Left ventricle myocardium inferior (tissue), 1 donor: ENCODE measurements around the gene NKAIN1. TPM values are rescaled to one million over a fixed set of nuclear protein-coding genes. Genes with fewer than 3 reads are reported as not detected.

Experiments used
- DNase-seq: peaks from one replicate; pipeline ENCODE4 v3.0.0-alpha.2; 2020
- H3K27ac ChIP-seq: fragments of 200-600 bp; replicated peaks from 2 replicates; pipeline ENCODE4 v1.8.0; 2021
- H3K27me3 ChIP-seq: fragments of 200-600 bp; 2 replicates; pipeline ENCODE4 v1.8.0; 2021; ENCODE audit warnings: low read depth
- H3K36me3 ChIP-seq: fragments of 200-600 bp; 2 replicates; pipeline ENCODE4 v1.8.0; 2021
- H3K4me1 ChIP-seq: fragments of 200-600 bp; 2 replicates; pipeline ENCODE4 v1.8.0; 2021
- H3K4me3 ChIP-seq: fragments of 200-600 bp; 2 replicates; pipeline ENCODE4 v1.8.0; 2021; ENCODE audit warnings: mild to moderate bottlenecking, moderate library complexity
- H3K9me3 ChIP-seq: fragments of 200-600 bp; replicated peaks from 2 replicates; pipeline ENCODE4 v1.8.0; 2021
- intact Hi-C: fragments of 100-400 bp; cut with micrococcal nuclease; formaldehyde crosslinking; loops from one replicate; pipeline ENCODE4 v1.11.0; 2022
- total RNA-seq: library from RNA; stranded (reverse); fragmentation: NEBNext Ultra II Directional; extraction: Animal tissue kit (Norgen Biotek cat#: 25700); gene quantifications from one replicate; pipeline ENCODE4 v1.2.1, GENCODE V29; 2021
- TF ChIP-seq, protein P1 (sequence below): fragments of 200-600 bp; IDR thresholded peaks from 2 replicates; pipeline ENCODE4 v1.8.0; 2021; ENCODE audit warnings: antibody characterized with exemption, mild to moderate bottlenecking, borderline replicate concordance
- donor health status: DM: no; HTN: yes; CAD: no; lungs with severe emphysema.

Gene NKAIN1
- total RNA-seq, 1 donor from 2014 or later = 0.19 TPM

DNA sequence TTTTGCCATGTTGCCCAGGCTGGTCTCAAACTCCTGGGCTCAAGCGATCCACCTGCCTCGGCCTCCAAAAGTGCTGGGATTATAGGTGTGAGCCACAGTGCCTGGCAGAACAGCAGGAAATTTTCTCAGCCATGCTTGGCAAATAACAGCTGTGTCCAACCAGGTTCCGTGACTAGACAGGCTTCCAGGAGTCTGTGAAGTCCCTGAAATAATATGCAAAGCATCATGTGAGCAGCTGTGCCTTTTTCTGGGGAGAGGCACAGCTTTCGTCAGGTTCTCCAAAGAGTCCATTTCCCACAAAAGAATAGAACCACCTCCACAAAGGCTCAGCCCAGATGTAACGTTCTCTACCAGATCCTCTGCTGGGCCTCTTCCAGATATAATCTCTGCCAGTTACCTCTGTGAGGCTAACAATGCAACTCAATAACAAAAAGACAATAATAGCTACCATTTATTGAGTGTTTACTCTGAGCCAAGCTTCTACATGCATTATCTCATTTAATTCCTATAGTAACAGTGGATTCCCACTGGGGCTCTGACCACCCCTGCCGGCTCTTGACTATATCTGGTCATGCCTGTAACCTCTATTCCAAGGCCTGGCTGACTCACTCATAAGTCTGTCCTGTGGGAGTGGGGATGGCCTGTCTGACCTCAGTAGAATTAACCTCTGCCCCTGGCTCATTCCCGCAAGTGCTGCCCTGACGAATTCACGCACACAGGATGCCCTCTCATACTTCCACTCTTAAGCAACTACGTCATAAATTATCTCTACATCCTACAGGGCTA, 4.0 kb upstream of the NKAIN1 start:
- intact Hi-C loops = no loop called here

DNA sequence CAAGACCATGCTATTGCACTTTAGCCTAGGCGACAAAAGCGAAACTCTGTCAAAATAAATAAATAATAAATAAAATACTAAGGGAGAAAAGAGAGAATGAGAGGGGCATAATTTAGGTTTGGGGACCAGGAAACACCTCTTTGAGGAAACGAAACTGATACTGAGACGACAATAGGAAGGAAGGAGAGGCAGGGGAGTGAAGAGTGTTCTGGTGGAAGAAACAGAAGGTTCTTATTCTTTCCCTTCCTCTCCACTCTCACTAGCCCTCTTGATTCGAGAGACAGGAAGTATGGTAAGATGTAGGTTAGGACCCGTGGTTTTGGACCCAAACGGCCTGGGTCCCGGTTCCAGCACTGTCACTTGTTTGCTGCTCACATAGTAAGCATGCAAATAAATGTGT, 1.6 kb upstream of the NKAIN1 start:
- H3K9me3 ChIP-seq = no peaks in the 10 kb centered on the region
- TF ChIP-seq, protein P1, sequence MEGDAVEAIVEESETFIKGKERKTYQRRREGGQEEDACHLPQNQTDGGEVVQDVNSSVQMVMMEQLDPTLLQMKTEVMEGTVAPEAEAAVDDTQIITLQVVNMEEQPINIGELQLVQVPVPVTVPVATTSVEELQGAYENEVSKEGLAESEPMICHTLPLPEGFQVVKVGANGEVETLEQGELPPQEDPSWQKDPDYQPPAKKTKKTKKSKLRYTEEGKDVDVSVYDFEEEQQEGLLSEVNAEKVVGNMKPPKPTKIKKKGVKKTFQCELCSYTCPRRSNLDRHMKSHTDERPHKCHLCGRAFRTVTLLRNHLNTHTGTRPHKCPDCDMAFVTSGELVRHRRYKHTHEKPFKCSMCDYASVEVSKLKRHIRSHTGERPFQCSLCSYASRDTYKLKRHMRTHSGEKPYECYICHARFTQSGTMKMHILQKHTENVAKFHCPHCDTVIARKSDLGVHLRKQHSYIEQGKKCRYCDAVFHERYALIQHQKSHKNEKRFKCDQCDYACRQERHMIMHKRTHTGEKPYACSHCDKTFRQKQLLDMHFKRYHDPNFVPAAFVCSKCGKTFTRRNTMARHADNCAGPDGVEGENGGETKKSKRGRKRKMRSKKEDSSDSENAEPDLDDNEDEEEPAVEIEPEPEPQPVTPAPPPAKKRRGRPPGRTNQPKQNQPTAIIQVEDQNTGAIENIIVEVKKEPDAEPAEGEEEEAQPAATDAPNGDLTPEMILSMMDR = no peak
- H3K4me1 ChIP-seq = peaks cover 13% of the 10 kb centered on the region
- DNase-seq = no peak
- no peaks in the 10 kb centered on the region for H3K36me3 ChIP-seq
- peaks cover 63% of the 10 kb centered on the region for H3K27me3 ChIP-seq
- intact Hi-C loops = no loop called here
- H3K4me3 ChIP-seq = no peak overlapping the region
- no peak overlapping the region for H3K27ac ChIP-seq

More for the DNA sequence above, 4.0 kb upstream of the NKAIN1 start:
- no peak overlapping the region for H3K27ac ChIP-seq
- TF ChIP-seq, protein P1 = no peak
- H3K36me3 ChIP-seq = no peaks in the 10 kb centered on the region
- no peak for DNase-seq
- no peaks in the 10 kb centered on the region for H3K9me3 ChIP-seq
- H3K27me3 ChIP-seq = peaks cover 39% of the 10 kb centered on the region
- peaks cover 11% of the 10 kb centered on the region for H3K4me1 ChIP-seq
- no peak overlapping the region for H3K4me3 ChIP-seq

DNA sequence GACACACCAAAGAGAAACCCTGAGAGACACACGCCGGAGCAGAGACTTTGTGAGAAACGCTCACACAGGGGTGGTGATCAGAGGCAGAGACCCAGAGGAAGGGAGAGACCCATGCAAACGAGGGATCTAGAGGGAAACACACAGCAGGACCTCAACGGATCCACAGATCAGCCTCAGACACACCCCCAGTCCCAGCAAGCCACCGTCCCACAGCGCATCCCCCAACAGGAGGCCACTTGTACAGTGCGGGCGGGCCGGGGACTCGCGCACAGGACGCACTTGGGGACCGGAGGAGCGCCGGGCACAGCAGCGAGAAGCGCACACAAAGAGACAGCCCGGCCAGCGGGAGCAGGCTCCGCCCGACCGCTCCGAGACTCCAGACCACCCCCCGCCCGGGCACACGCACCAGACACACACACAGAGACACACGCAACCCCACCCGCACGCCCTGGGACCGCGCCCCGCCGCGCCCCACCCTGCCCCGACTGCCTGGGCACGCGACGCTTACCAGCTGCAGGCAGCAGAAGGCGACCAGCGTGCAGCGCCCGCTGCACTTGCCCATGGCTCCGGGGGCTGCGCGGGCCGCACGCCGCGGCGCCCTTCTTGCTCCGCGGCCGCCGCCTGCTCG, 587 bp downstream of the NKAIN1 start:
- TF ChIP-seq, protein P1 = no peak
- Histone ChIP-seq H3K27ac (no peak overlapping the region), H3K4me1 (peaks cover 13% of the 10 kb centered on the region), H3K9me3 (no peaks in the 10 kb centered on the region), H3K4me3 (peak overlapping the region; percentile 60), H3K27me3 (peaks cover 85% of the 10 kb centered on the region), H3K36me3 (no peaks in the 10 kb centered on the region)
- DNase-seq = no peak
- intact Hi-C loops = no loop called here

DNA sequence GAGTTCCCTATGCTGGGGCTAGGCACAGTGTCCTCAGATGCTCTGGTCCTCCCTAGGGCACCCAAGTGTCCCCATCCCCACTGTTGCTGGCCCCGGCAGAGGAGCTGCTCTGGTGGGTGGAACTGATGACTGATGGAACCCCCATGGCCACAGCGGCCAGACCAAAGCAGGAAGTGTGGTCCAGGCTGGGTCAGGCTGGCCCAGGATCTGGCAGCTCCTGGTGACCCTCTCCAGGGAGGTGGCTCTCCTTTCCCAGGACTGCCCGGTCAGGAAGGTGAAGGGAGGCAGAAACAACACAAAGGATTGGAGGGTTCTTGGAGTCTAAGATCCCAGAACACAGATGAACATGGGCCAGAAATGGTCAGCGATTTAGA, 1.1 kb downstream of the NKAIN1 start:
- Histone ChIP-seq H3K27me3 (peaks cover 90% of the 10 kb centered on the region), H3K36me3 (no peaks in the 10 kb centered on the region), H3K4me3 (no peak overlapping the region), H3K4me1 (peaks cover 13% of the 10 kb centered on the region), H3K27ac (no peak overlapping the region), H3K9me3 (no peaks in the 10 kb centered on the region)
- intact Hi-C loops = no loop called here
- TF ChIP-seq, protein P1 = no peak
- no peak for DNase-seq

DNA sequence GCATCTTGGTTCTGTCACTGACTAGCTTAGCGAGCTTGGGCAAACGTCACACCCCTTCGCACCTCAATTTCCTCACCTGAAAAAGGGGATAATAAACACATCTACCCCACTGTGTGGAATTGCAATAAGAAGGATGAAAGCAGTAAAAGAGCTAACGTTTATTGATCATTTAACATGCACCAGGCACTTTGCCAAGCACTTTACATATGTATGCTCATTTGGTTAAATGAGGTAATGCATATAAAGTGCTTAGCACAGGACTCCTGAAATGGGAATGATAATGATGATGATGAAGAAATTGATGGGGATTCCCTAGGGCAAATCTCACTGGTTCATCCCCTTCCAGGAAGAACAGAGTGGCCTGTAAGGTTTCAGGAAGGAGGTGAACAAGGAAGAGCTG, 4.8 kb downstream of the NKAIN1 start:
- intact Hi-C loops = no loop called here
- DNase-seq = no peak
- Histone ChIP-seq H3K9me3 (no peaks in the 10 kb centered on the region), H3K27me3 (peaks cover 68% of the 10 kb centered on the region), H3K4me1 (peaks cover 11% of the 10 kb centered on the region), H3K36me3 (no peaks in the 10 kb centered on the region), H3K4me3 (no peak overlapping the region), H3K27ac (no peak overlapping the region)
- TF ChIP-seq, protein P1 = no peak
